ENCODE results near the gene TMEM151B.
"Not testable (repeated sequence)": the region's sequence is repeated elsewhere in the genome, so short reads cannot be mapped to it uniquely, and the experiment has no call there.

DNA sequence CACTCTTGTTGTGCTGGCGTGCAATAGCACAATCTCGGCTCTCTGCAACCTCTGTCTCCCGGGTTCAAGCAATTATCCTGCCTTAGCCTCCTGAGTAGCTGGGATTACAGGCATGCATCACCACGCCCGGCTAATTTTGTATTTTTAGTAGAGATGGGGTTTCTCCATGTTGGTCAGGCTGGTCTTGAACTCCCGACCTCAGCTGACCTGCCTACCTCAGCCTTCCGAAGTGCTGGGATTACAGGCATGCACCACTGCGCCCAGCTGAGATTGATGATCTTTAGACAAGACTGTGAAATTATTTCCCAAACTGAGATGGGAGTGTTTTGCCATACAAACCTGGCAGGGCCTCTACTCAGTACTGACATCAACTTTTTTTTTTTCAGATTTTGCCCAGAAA lies 44.4 kb downstream of the TMEM151B start:
- TF ChIP-seq, protein P1, sequence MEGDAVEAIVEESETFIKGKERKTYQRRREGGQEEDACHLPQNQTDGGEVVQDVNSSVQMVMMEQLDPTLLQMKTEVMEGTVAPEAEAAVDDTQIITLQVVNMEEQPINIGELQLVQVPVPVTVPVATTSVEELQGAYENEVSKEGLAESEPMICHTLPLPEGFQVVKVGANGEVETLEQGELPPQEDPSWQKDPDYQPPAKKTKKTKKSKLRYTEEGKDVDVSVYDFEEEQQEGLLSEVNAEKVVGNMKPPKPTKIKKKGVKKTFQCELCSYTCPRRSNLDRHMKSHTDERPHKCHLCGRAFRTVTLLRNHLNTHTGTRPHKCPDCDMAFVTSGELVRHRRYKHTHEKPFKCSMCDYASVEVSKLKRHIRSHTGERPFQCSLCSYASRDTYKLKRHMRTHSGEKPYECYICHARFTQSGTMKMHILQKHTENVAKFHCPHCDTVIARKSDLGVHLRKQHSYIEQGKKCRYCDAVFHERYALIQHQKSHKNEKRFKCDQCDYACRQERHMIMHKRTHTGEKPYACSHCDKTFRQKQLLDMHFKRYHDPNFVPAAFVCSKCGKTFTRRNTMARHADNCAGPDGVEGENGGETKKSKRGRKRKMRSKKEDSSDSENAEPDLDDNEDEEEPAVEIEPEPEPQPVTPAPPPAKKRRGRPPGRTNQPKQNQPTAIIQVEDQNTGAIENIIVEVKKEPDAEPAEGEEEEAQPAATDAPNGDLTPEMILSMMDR (IDR thresholded peaks at IDR 0.05; ENCODE audit: insufficient read depth, low read depth, low read length): not testable (repeated sequence)
- TF ChIP-seq EZH2 (IDR thresholded peaks at IDR 0.05; ENCODE audit: insufficient read depth, low read length): not testable (repeated sequence)

Data from astrocyte (in vitro differentiated cells and primary cell).